GM12874 (cell line): ENCODE data around the gene AQR.

Experiments used
- TF ChIP-seq, protein P1 (sequence below): IDR thresholded peaks from 2 replicates; pipeline ENCODE4 v1.5.1; 2011; ENCODE audit warnings: low read depth, mild to moderate bottlenecking, control low read depth, low read length, moderate library complexity; ENCODE audit not compliant: insufficient read depth

The AQR gene

DNA sequence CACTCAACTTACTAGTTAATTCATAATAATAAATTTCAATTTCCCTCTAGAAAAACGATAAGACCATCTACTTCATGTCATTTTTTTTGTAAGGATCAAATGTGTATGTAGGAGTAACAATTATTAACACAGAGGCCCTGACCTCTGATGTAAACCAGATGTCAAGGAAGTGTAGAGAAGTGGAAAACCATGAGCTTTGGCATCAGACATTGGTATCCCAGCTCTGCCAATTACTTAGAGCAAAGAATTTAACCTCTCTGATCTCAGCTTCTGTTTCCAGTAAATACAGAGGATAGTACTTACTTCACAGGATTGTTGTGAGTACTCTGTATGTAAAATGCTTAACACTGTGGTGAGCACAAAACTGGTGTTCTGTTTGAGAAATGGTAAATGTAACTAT is 17.5 kb downstream of the AQR start:
- TF ChIP-seq, protein P1, sequence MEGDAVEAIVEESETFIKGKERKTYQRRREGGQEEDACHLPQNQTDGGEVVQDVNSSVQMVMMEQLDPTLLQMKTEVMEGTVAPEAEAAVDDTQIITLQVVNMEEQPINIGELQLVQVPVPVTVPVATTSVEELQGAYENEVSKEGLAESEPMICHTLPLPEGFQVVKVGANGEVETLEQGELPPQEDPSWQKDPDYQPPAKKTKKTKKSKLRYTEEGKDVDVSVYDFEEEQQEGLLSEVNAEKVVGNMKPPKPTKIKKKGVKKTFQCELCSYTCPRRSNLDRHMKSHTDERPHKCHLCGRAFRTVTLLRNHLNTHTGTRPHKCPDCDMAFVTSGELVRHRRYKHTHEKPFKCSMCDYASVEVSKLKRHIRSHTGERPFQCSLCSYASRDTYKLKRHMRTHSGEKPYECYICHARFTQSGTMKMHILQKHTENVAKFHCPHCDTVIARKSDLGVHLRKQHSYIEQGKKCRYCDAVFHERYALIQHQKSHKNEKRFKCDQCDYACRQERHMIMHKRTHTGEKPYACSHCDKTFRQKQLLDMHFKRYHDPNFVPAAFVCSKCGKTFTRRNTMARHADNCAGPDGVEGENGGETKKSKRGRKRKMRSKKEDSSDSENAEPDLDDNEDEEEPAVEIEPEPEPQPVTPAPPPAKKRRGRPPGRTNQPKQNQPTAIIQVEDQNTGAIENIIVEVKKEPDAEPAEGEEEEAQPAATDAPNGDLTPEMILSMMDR: no peak

DNA sequence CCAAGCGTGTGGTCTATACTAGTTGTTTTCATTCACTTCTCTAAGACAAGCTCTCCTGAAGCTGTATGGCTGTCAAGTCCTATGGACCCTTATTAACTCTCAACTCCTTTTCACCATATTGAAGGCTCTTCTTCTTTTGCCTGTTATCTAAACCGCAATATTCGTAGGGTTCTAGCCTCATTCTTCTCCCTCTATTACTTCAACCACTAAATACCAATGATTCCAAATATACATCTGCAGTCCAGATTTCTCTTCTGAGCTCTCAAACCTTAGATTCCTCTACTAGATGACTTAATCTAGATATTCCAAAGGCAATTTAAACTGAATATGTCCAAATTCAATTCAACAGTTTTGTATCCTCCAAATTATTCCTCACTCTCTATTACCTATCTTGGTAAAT is 24.6 kb downstream of the AQR start:
- TF ChIP-seq, protein P1: no peak

- TF ChIP-seq, protein P1: no peak
Measured at GRCh38 chr15:34943711-34944110, 25.8 kb downstream of the AQR start.

DNA sequence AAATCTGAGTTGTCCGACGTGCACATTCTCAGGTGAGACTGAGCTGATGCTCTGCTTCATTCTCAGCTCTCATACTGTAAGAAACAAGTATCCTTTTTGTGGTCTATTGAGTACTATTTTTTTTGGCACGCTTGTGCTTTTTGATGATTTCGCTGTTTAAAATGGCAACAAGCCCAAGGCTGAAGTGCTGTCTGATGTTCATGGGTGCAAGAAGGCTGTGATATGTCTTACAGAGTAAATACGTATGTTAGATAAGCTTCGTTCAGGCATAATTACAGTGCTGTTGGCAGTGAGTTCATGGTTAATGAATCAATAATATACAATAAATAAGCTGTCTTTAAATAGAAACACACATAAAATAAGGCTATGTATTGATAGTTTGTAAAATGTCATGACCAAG is 27.2 kb downstream of the AQR start:
- TF ChIP-seq, protein P1: no peak

DNA sequence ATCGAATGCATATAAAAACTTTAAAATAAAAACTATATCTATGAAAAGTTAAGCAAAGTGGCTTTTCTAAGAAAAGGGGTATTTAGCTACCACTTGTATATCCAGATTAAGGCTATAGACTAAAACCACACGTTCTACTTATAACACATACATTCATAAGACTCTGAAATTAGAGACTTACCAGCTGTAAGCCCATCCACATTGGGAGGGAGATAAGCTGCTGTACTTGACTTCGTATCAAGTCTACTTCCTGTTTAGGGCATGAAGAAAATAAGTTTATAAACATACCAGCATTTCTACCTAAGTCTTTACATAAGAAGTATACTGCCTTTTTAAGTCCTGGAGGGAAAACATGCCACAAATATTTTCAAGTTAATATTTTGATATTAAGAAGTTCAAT is 27.7 kb downstream of the AQR start:
- TF ChIP-seq, protein P1: no peak

GRCh38 chr15:34941185-34941698 is 28.3 kb downstream of the AQR start:
- TF ChIP-seq, protein P1: no peak

DNA sequence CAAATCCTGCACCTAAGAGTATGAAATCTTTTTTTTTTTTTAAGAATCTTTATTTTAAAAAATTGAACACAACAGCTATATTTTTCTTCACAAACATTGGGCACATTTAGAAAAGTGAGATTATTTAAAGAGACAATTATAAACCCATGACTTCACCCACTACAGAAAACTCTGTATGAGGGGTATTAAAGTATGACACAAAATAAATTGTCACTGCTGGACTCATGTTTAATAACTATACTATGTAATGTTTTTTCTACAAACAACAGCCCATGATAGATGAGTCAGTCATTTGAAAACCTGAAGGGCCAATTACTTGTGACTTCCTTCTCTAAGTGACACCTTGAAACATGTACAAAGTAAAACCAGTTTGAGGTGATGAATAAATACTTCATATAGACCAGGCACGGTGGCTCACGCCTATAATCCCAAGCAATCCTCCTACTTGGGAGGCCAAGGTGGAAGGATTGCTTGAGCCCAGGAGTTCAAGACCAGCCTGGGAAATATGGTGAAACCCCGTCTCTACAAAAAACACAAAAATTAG is 36.0 kb downstream of the AQR start:
- TF ChIP-seq, protein P1: no peak
